Measurements from ENCODE around the gene PRKCSH.

PRKCSH gene

GRCh38 chr19:11435833-11436313, 438 bp downstream of the PRKCSH start:
- ChIA-PET POLR2A (interaction anchor here (1.0 to 1.8 kb wide), 5 partner anchors 14 to 62 kb away, joined by 3 to 12 read pairs (median 6); partner anchors contain the start of gene SWSAP1), CTCF (interaction anchor here (0.6 to 1.4 kb wide), 10 partner anchors 10 to 142 kb away, joined by 3 to 8 read pairs (median 3); no protein-coding TSS in a partner anchor)
- DNase-seq (ENCODE audit: extremely low spot score): no peak
- no peak for TF ChIP-seq TARDBP (IDR thresholded peaks at IDR 0.05)
- no peak for TF ChIP-seq FOXM1 (IDR thresholded peaks at IDR 0.05; ENCODE audit: borderline replicate concordance)
- TF ChIP-seq PKNOX1 (IDR thresholded peaks at IDR 0.05): no peak
- no peak for TF ChIP-seq SUZ12 (IDR thresholded peaks at IDR 0.05)
- TF ChIP-seq CTBP1 (IDR thresholded peaks at IDR 0.05; ENCODE audit: borderline replicate concordance): no peak
- TF ChIP-seq LEF1 (IDR thresholded peaks at IDR 0.05; ENCODE audit: borderline replicate concordance): no peak
- TF ChIP-seq HDGF (IDR thresholded peaks at IDR 0.05; ENCODE audit: borderline replicate concordance): no peak
- TF ChIP-seq BHLHE40 (IDR thresholded peaks at IDR 0.05; ENCODE audit: borderline replicate concordance): no peak
- TF ChIP-seq FOXK2 (IDR thresholded peaks at IDR 0.05): no peak
- no peak for TF ChIP-seq SP1 (IDR thresholded peaks at IDR 0.05)
- no peak for TF ChIP-seq ZNF384 (IDR thresholded peaks at IDR 0.05)
- no peak for TF ChIP-seq L3MBTL2 (conservative IDR thresholded peaks at IDR 0.05)
- TF ChIP-seq NFRKB (IDR thresholded peaks at IDR 0.05): no peak

- TF ChIP-seq LEF1 (IDR thresholded peaks at IDR 0.05; ENCODE audit: borderline replicate concordance) (no peak), SP1 (IDR thresholded peaks at IDR 0.05) (no peak), ELF4 (IDR thresholded peaks at IDR 0.05) (no peak), CTBP1 (IDR thresholded peaks at IDR 0.05; ENCODE audit: borderline replicate concordance) (no peak), TARDBP (IDR thresholded peaks at IDR 0.05) (no peak), BHLHE40 (IDR thresholded peaks at IDR 0.05; ENCODE audit: borderline replicate concordance) (no peak)
- CTCF ChIA-PET: no interaction called here
- POLR2A ChIA-PET: interaction anchor here (1.1 kb wide), 1 partner anchor 57 kb away, joined by 3 read pairs; no protein-coding TSS in a partner anchor
- no peak for DNase-seq (ENCODE audit: extremely low spot score)
These were observed 2.5 kb downstream of the PRKCSH start for GRCh38 chr19:11437955-11438354.

GRCh38 chr19:11444059-11444458, 8.6 kb downstream of the PRKCSH start:
- no peak for DNase-seq (ENCODE audit: extremely low spot score)
- CTCF ChIA-PET: interaction anchor here (1.7 to 1.8 kb wide), 2 partner anchors 63 to 67 kb away, joined by 5 to 7 read pairs; no protein-coding TSS in a partner anchor
- TF ChIP-seq ELF4 (IDR thresholded peaks at IDR 0.05): no peak
- no peak for TF ChIP-seq CTBP1 (IDR thresholded peaks at IDR 0.05; ENCODE audit: borderline replicate concordance)
- no peak for TF ChIP-seq ARNT (IDR thresholded peaks at IDR 0.05)
- TF ChIP-seq SP1 (IDR thresholded peaks at IDR 0.05): no peak
- no peak for TF ChIP-seq NFRKB (IDR thresholded peaks at IDR 0.05)
- TF ChIP-seq LEF1 (IDR thresholded peaks at IDR 0.05; ENCODE audit: borderline replicate concordance): no peak
- no peak for TF ChIP-seq SUZ12 (IDR thresholded peaks at IDR 0.05)
- TF ChIP-seq L3MBTL2 (conservative IDR thresholded peaks at IDR 0.05): no peak
- TF ChIP-seq BHLHE40 (IDR thresholded peaks at IDR 0.05; ENCODE audit: borderline replicate concordance): no peak
- no peak for TF ChIP-seq HDGF (IDR thresholded peaks at IDR 0.05; ENCODE audit: borderline replicate concordance)
- no peak for TF ChIP-seq FOXM1 (IDR thresholded peaks at IDR 0.05; ENCODE audit: borderline replicate concordance)
- TF ChIP-seq TARDBP (IDR thresholded peaks at IDR 0.05): no peak
- POLR2A ChIA-PET: interaction anchor here (0.7 to 1.6 kb wide), 2 partner anchors 9 to 63 kb away, joined by 3 to 5 read pairs; partner anchors contain the start of gene ODAD3

GRCh38 chr19:11445141-11445540, 9.7 kb downstream of the PRKCSH start:
- POLR2A ChIA-PET: interaction anchor here (0.9 to 1.1 kb wide), 5 partner anchors 61 to 151 kb away, joined by 3 to 4 read pairs (median 3); partner anchors contain the start of genes EPOR and SWSAP1
- no peak for TF ChIP-seq FOXA1 (IDR thresholded peaks at IDR 0.05)
- no peak for TF ChIP-seq BHLHE40 (IDR thresholded peaks at IDR 0.05; ENCODE audit: borderline replicate concordance)
- no peak for TF ChIP-seq NFRKB (IDR thresholded peaks at IDR 0.05)
- TF ChIP-seq HDGF (IDR thresholded peaks at IDR 0.05; ENCODE audit: borderline replicate concordance): no peak
- TF ChIP-seq ELF4 (IDR thresholded peaks at IDR 0.05): no peak
- no peak for TF ChIP-seq ZNF384 (IDR thresholded peaks at IDR 0.05)
- TF ChIP-seq FOXM1 (IDR thresholded peaks at IDR 0.05; ENCODE audit: borderline replicate concordance): no peak
- no peak for TF ChIP-seq ARNT (IDR thresholded peaks at IDR 0.05)
- no peak for TF ChIP-seq PKNOX1 (IDR thresholded peaks at IDR 0.05)
- TF ChIP-seq SUZ12 (IDR thresholded peaks at IDR 0.05): no peak

GRCh38 chr19:11446271-11446651, 10.8 kb downstream of the PRKCSH start:
- ChIA-PET POLR2A (interaction anchor here (1.0 to 1.1 kb wide), 2 partner anchors 70 to 72 kb away, joined by 3 to 4 read pairs; partner anchors contain the start of gene SWSAP1), CTCF (interaction anchor here (0.9 to 1.5 kb wide), 5 partner anchors 9 to 69 kb away, joined by 3 to 12 read pairs (median 7); partner anchors contain the start of genes EPOR, ODAD3 and PRKCSH)
- no peak for DNase-seq (ENCODE audit: extremely low spot score)
- no peak for TF ChIP-seq TARDBP (IDR thresholded peaks at IDR 0.05)
- no peak for TF ChIP-seq ELF4 (IDR thresholded peaks at IDR 0.05)
- no peak for TF ChIP-seq FOXA1 (IDR thresholded peaks at IDR 0.05)
- no peak for TF ChIP-seq HDGF (IDR thresholded peaks at IDR 0.05; ENCODE audit: borderline replicate concordance)
- TF ChIP-seq LEF1 (IDR thresholded peaks at IDR 0.05; ENCODE audit: borderline replicate concordance): no peak
- TF ChIP-seq CTBP1 (IDR thresholded peaks at IDR 0.05; ENCODE audit: borderline replicate concordance): no peak
- no peak for TF ChIP-seq L3MBTL2 (conservative IDR thresholded peaks at IDR 0.05)
- no peak for TF ChIP-seq ZNF384 (IDR thresholded peaks at IDR 0.05)

More at GRCh38 chr19:11445141-11445540, 9.7 kb downstream of the PRKCSH start:
- DNase-seq (ENCODE audit: extremely low spot score): no peak
- CTCF ChIA-PET: interaction anchor here (1.4 to 1.5 kb wide), 2 partner anchors 62 to 64 kb away, joined by 5 to 12 read pairs; partner anchors contain the start of gene EPOR

- DNase-seq (ENCODE audit: extremely low spot score): peak; percentile 83
- ChIA-PET POLR2A (no interaction called here), CTCF (interaction anchor here (0.9 to 1.5 kb wide), 6 partner anchors 9 to 69 kb away, joined by 3 to 12 read pairs (median 6); partner anchors contain the start of genes EPOR, ODAD3 and PRKCSH)
- TF ChIP-seq FOXK2 (IDR thresholded peaks at IDR 0.05): no peak
- no peak for TF ChIP-seq LEF1 (IDR thresholded peaks at IDR 0.05; ENCODE audit: borderline replicate concordance)
- no peak for TF ChIP-seq ZNF384 (IDR thresholded peaks at IDR 0.05)
- TF ChIP-seq CTBP1 (IDR thresholded peaks at IDR 0.05; ENCODE audit: borderline replicate concordance): no peak
- TF ChIP-seq FOXA1 (IDR thresholded peaks at IDR 0.05): no peak
- no peak for TF ChIP-seq TARDBP (IDR thresholded peaks at IDR 0.05)
- no peak for TF ChIP-seq L3MBTL2 (conservative IDR thresholded peaks at IDR 0.05)
- no peak for TF ChIP-seq NFRKB (IDR thresholded peaks at IDR 0.05)
- no peak for TF ChIP-seq SP1 (IDR thresholded peaks at IDR 0.05)
- no peak for TF ChIP-seq PKNOX1 (IDR thresholded peaks at IDR 0.05)
- TF ChIP-seq HDGF (IDR thresholded peaks at IDR 0.05; ENCODE audit: borderline replicate concordance): no peak
- no peak for TF ChIP-seq ELF4 (IDR thresholded peaks at IDR 0.05)
- TF ChIP-seq SUZ12 (IDR thresholded peaks at IDR 0.05): no peak
- no peak for TF ChIP-seq ARNT (IDR thresholded peaks at IDR 0.05)
- no peak for TF ChIP-seq FOXM1 (IDR thresholded peaks at IDR 0.05; ENCODE audit: borderline replicate concordance)
- TF ChIP-seq BHLHE40 (IDR thresholded peaks at IDR 0.05; ENCODE audit: borderline replicate concordance): no peak
These were observed 11.3 kb downstream of the PRKCSH start for GRCh38 chr19:11446652-11447301.

Measured in HEK293T (cell line).